MM.1S (cell line): Measurements from ENCODE around the gene CDON.

Experiments used
- CTCF ChIP-seq: fragments of 300-600 bp; sonication (generic); IDR thresholded peaks from 2 replicates; pipeline ENCODE4 v1.5.1; 2016; ENCODE audit warnings: antibody characterized with exemption, low read length, mixed read lengths
- EZH2phosphoT487 ChIP-seq: fragments of 300-600 bp; sonication (generic); IDR thresholded peaks from 2 replicates; pipeline ENCODE4 v1.6.1; 2018; ENCODE audit warnings: antibody characterized with exemption, low read length

- TF ChIP-seq CTCF (no peak), EZH2phosphoT487 (no peak)
These were observed 30.3 kb downstream of the CDON start for GRCh38 chr11:126032375-126032774.
